Central memory CD8-positive, alpha-beta T cell (primary cell): ENCODE measurements around the gene PODXL2.

Experiments used
- ATAC-seq: fragments of 150-1000 bp; cut with Tn5 transposase; replicated peaks from 2 replicates; pipeline ENCODE4 v1.10.0; 2022; ENCODE audit warnings: mild to moderate bottlenecking, moderate FRiP score, moderate number of reproducible peaks; ENCODE audit not compliant: poor library complexity, severe bottlenecking; ENCODE audit errors: extremely low read depth
- DNase-seq, 2 donors: peaks; one replicate each; pipeline ENCODE4 v3.0.0; 2021; ENCODE audit warnings: low spot score in 2 of 2
- H3K27ac Mint-ChIP-seq: one replicate; pipeline ENCODE4 v1.8.0; 2022; ENCODE audit warnings: low read depth, mild to moderate bottlenecking, moderate library complexity, mixed read lengths
- H3K27me3 Mint-ChIP-seq: one replicate; pipeline ENCODE4 v1.8.0; 2022; ENCODE audit warnings: mixed read lengths
- H3K36me3 Mint-ChIP-seq: one replicate; pipeline ENCODE4 v1.8.0; 2022; ENCODE audit warnings: mild to moderate bottlenecking, moderate library complexity, mixed read lengths; ENCODE audit not compliant: insufficient read depth
- H3K4me1 Mint-ChIP-seq: one replicate; pipeline ENCODE4 v1.8.0; 2022; ENCODE audit warnings: mixed read lengths
- H3K4me3 Mint-ChIP-seq: one replicate; pipeline ENCODE4 v1.8.0; 2022; ENCODE audit warnings: mild to moderate bottlenecking, moderate library complexity, mixed read lengths
- H3K9me3 Mint-ChIP-seq: one replicate; pipeline ENCODE4 v1.8.0; 2022; ENCODE audit warnings: mixed read lengths

Gene PODXL2

GRCh38 chr3:127718916-127719290, 89.9 kb downstream of the PODXL2 start:
- H3K4me1 Mint-ChIP-seq: no peaks in the 10 kb centered on the region
- no peak for ATAC-seq
- H3K36me3 Mint-ChIP-seq: no peaks in the 10 kb centered on the region
- peaks cover 23% of the 10 kb centered on the region for H3K27me3 Mint-ChIP-seq
- no peak overlapping the region for H3K27ac Mint-ChIP-seq
- no peak for DNase-seq
- no peaks in the 10 kb centered on the region for H3K9me3 Mint-ChIP-seq
- no peak overlapping the region for H3K4me3 Mint-ChIP-seq

- H3K27ac Mint-ChIP-seq: no peak overlapping the region
- DNase-seq: no peak
- no peaks in the 10 kb centered on the region for H3K4me1 Mint-ChIP-seq
- H3K9me3 Mint-ChIP-seq: no peaks in the 10 kb centered on the region
- H3K36me3 Mint-ChIP-seq: no peaks in the 10 kb centered on the region
- no peak overlapping the region for H3K4me3 Mint-ChIP-seq
- H3K27me3 Mint-ChIP-seq: peaks cover 23% of the 10 kb centered on the region
- no peak for ATAC-seq
These were observed 90.4 kb downstream of the PODXL2 start for GRCh38 chr3:127719369-127719768.

GRCh38 chr3:127720161-127720823, 91.3 kb downstream of the PODXL2 start:
- H3K27ac Mint-ChIP-seq: no peak overlapping the region
- no peaks in the 10 kb centered on the region for H3K4me1 Mint-ChIP-seq
- DNase-seq (no peak), ATAC-seq (no peak)
- no peaks in the 10 kb centered on the region for H3K9me3 Mint-ChIP-seq
- no peaks in the 10 kb centered on the region for H3K36me3 Mint-ChIP-seq
- H3K4me3 Mint-ChIP-seq: no peak overlapping the region
- H3K27me3 Mint-ChIP-seq: peaks cover 25% of the 10 kb centered on the region

GRCh38 chr3:127720985-127721935, 92.3 kb downstream of the PODXL2 start:
- Mint-ChIP-seq H3K27ac (no peak overlapping the region), H3K4me3 (no peak overlapping the region), H3K27me3 (peaks cover 25% of the 10 kb centered on the region), H3K9me3 (no peaks in the 10 kb centered on the region), H3K4me1 (no peaks in the 10 kb centered on the region), H3K36me3 (no peaks in the 10 kb centered on the region)
- ATAC-seq: no peak
- no peak for DNase-seq

GRCh38 chr3:127722091-127722784, 93.3 kb downstream of the PODXL2 start:
- no peaks in the 10 kb centered on the region for H3K4me1 Mint-ChIP-seq
- no peaks in the 10 kb centered on the region for H3K36me3 Mint-ChIP-seq
- no peak for ATAC-seq
- H3K27ac Mint-ChIP-seq: no peak overlapping the region
- no peak for DNase-seq
- peaks cover 25% of the 10 kb centered on the region for H3K27me3 Mint-ChIP-seq
- no peak overlapping the region for H3K4me3 Mint-ChIP-seq
- H3K9me3 Mint-ChIP-seq: no peaks in the 10 kb centered on the region
